Measurements from ENCODE around the gene NAXE. TPM values are rescaled to one million over a fixed set of nuclear protein-coding genes. Genes with fewer than 3 reads are reported as not detected.

Gene NAXE
- total and polyA plus RNA-seq, 2 of the 13 experiments (the other 11 are each of a cell fraction or from before 2014, with no cell fraction given): 39.4 to 59.4 TPM

GRCh38 chr1:156601122-156601830, 9.7 kb downstream of the NAXE start, which contains the start of gene GPATCH4 (continued):
- TF ChIP-seq ZNF414 (CRISPR knock-in tag; IDR thresholded peaks at IDR 0.05) (0 out of 2 replicates have a peak, but pooled peaks have one; percentile 47), ZNF782 (CRISPR knock-in tag; IDR thresholded peaks at IDR 0.05; ENCODE audit: borderline replicate concordance) (peak; percentile 59; the same call in 1 of the 2 replicates), PAXIP1 (CRISPR knock-in tag; conservative IDR thresholded peaks at IDR 0.05) (peak; percentile 23; the same call in 1 of the 2 replicates), ZNF557 (CRISPR knock-in tag; IDR thresholded peaks at IDR 0.05) (no peak; the same call in 1 of the 2 replicates), JDP2 (CRISPR knock-in tag; IDR thresholded peaks at IDR 0.05; ENCODE audit: borderline replicate concordance) (no peak), EED (CRISPR knock-in tag; IDR thresholded peaks at IDR 0.05) (0 out of 2 replicates have a peak, but pooled peaks have one; percentile 18), ZBTB42 (CRISPR knock-in tag; IDR thresholded peaks at IDR 0.05) (no peak), ZSCAN25 (CRISPR knock-in tag; IDR thresholded peaks at IDR 0.05) (peak; percentile 85), TOPORS (CRISPR knock-in tag; IDR thresholded peaks at IDR 0.05) (peak; percentile 46; the same call in 1 of the 2 replicates), NFYB (CRISPR knock-in tag; IDR thresholded peaks at IDR 0.05) (0 out of 2 replicates have a peak, but pooled peaks have one; percentile 35), RBFOX2 (IDR thresholded peaks at IDR 0.05; ENCODE audit: low read depth, low read length) (no peak), ATF6 (CRISPR knock-in tag; conservative IDR thresholded peaks at IDR 0.05) (0 out of 2 replicates have a peak, but pooled peaks have one; percentile 49), SMC3 (IDR thresholded peaks at IDR 0.05; ENCODE audit: low read length) (no peak), CCAR2 (optimal IDR thresholded peaks at IDR 0.05; ENCODE audit: low read depth, low read length) (no peak), ARNTL (CRISPR knock-in tag; IDR thresholded peaks at IDR 0.05) (peak; percentile 75), ZNF180 (CRISPR knock-in tag; IDR thresholded peaks at IDR 0.05; ENCODE audit: borderline replicate concordance, low read depth) (peak; percentile 35; the same call in 1 of the 2 replicates), ZFP41 (CRISPR knock-in tag; IDR thresholded peaks at IDR 0.05; ENCODE audit: borderline replicate concordance) (no peak), NCOA2 (CRISPR knock-in tag; IDR thresholded peaks at IDR 0.05) (0 out of 2 replicates have a peak, but pooled peaks have one; percentile 28), ZIK1 (CRISPR knock-in tag; IDR thresholded peaks at IDR 0.05; ENCODE audit: borderline replicate concordance, low read depth) (no peak), CTCF (CRISPR knock-in tag; IDR thresholded peaks at IDR 0.05) (no peak), SYNCRIP (IDR thresholded peaks at IDR 0.05; ENCODE audit: insufficient read depth, low read depth, low read length) (no peak), KDM5B (CRISPR knock-in tag; IDR thresholded peaks at IDR 0.05; ENCODE audit: borderline replicate concordance) (peak; percentile 66; the same call in 1 of the 2 replicates)

Data from HepG2 (cell line).